GM12878 (cell line): Measurements from ENCODE around the gene TMEM44. TPM values are rescaled to one million over a fixed set of nuclear protein-coding genes. Genes with fewer than 3 reads are reported as not detected.

Experiments
- ATAC-seq: fragments of 200-7000 bp; cut with Tn5 transposase; 3 replicates; pipeline ENCODE4 v1.9.1; 2020; ENCODE audit warnings: mild to moderate bottlenecking, moderate library complexity
- BruUV-seq: library from RNA; stranded (reverse); fragments of 400-500 nt; replicated peaks from 2 replicates; lab custom pipeline; 2021; lab: Mats Ljungman, UMichigan
- CTCF ChIA-PET: fragments of 300-600 bp; sonication (Branson Sonifier 250); formaldehyde crosslinking; extraction: SDS; loops from one replicate; lab custom pipeline; 2021; ENCODE audit warnings: inconsistent platforms; lab: Yijun Ruan, JAX
- POLR2A ChIA-PET: fragments of 350-600 bp; formaldehyde crosslinking; extraction: SDS; loops from one replicate; lab custom pipeline; 2021; ENCODE audit warnings: inconsistent platforms; lab: Charles Lee
- RAD21 ChIA-PET: fragments of 300-600 bp; sonication (Branson Sonifier 250); formaldehyde crosslinking; loops from one replicate; lab custom pipeline; 2023; ENCODE audit warnings: antibody characterized with exemption; ENCODE audit not compliant: unreplicated experiment; lab: Charles Lee
- SMC1A ChIA-PET: fragments of 300-600 bp; sonication (Branson Sonifier 250); formaldehyde crosslinking; loops from one replicate; lab custom pipeline; 2023; ENCODE audit not compliant: unreplicated experiment, uncharacterized antibody; lab: Charles Lee
- DNase-seq: peaks from one replicate; pipeline ENCODE4 v3.0.0-alpha.2; 2011; ENCODE audit warnings: low read depth, low spot score
- FAIRE-seq: peaks from 3 replicates; lab custom pipeline; 2011; peaks lifted over from hg19 to GRCh38; lab: Jason Lieb, UNC
- H2AFZ ChIP-seq: 2 replicates; pipeline ENCODE4 v1.6.0; 2011; ENCODE audit warnings: low read depth, low read length, control low read depth; ENCODE audit not compliant: control insufficient read depth
- H3K27ac ChIP-seq: 2 replicates; pipeline ENCODE4 v1.5.1; 2011; ENCODE audit warnings: control low read depth; ENCODE audit not compliant: control insufficient read depth, insufficient read depth
- H3K27me3 ChIP-seq, 2 experiments: replicated peaks in 1 of 2; 2 replicates each; pipeline versions ENCODE4 v1.6.0 to v1.6.1; 2011; ENCODE audit warnings: low read length in 1 of 2; ENCODE audit not compliant: control insufficient read depth in 2 of 2, insufficient read depth in 2 of 2
- H3K36me3 ChIP-seq, 2 experiments: 2 replicates each; pipeline ENCODE4 v1.5.1; 2011; ENCODE audit warnings: low read length in 1 of 2; ENCODE audit not compliant: control insufficient read depth in 2 of 2, insufficient read depth in 2 of 2
- H3K4me1 ChIP-seq: 2 replicates; pipeline ENCODE4 v1.6.1; 2011; ENCODE audit warnings: mild to moderate bottlenecking, low read length, moderate library complexity, mixed read lengths; ENCODE audit not compliant: control insufficient read depth, insufficient read depth
- H3K4me2 ChIP-seq: 2 replicates; pipeline ENCODE4 v1.6.0; 2011; ENCODE audit warnings: control low read depth; ENCODE audit not compliant: control insufficient read depth, insufficient read depth
- H3K4me3 ChIP-seq: fragments of 200-600 bp; sonication (generic); 2 replicates; pipeline ENCODE4 v1.5.1; 2016
- H3K79me2 ChIP-seq: 2 replicates; pipeline ENCODE4 v1.6.0; 2011; ENCODE audit warnings: low read length; ENCODE audit not compliant: control insufficient read depth, insufficient read depth
- H3K9ac ChIP-seq: 2 replicates; pipeline ENCODE4 v1.8.0; 2011; ENCODE audit warnings: low read length, control low read depth, mixed read lengths; ENCODE audit not compliant: control insufficient read depth, insufficient read depth
- H3K9me3 ChIP-seq: replicated peaks from 3 replicates; pipeline ENCODE4 v1.5.1; 2011; ENCODE audit warnings: mild to moderate bottlenecking, low read length; ENCODE audit not compliant: control insufficient read depth, insufficient read depth
- H4K20me1 ChIP-seq: 2 replicates; pipeline ENCODE4 v1.6.0; 2011; ENCODE audit not compliant: control insufficient read depth, insufficient read depth
- ATF7 ChIP-seq: fragments of 450-650 bp; IDR thresholded peaks from 2 replicates; pipeline ENCODE4 v1.6.1; 2016; ENCODE audit warnings: low read depth, mild to moderate bottlenecking
- CREB1 ChIP-seq: IDR thresholded peaks from 2 replicates; pipeline ENCODE4 v1.6.1; 2012; ENCODE audit warnings: low read depth, mild to moderate bottlenecking, inconsistent platforms
- CREM ChIP-seq: IDR thresholded peaks from 2 replicates; pipeline ENCODE4 v1.6.1; 2014; ENCODE audit warnings: antibody characterized with exemption, low read depth
- E2F8 ChIP-seq: fragments of 450-650 bp; IDR thresholded peaks from 2 replicates; pipeline ENCODE4 v1.6.1; 2018; ENCODE audit warnings: mild to moderate bottlenecking, low read depth, moderate library complexity; ENCODE audit not compliant: partially characterized antibody
- E4F1 ChIP-seq: fragments of 450-650 bp; IDR thresholded peaks from 2 replicates; pipeline ENCODE4 v1.6.1; 2018; ENCODE audit warnings: borderline replicate concordance, mild to moderate bottlenecking; ENCODE audit not compliant: partially characterized antibody
- FOXM1 ChIP-seq: IDR thresholded peaks from 2 replicates; pipeline ENCODE4 v1.6.1; 2012; ENCODE audit warnings: low read depth, mild to moderate bottlenecking, inconsistent platforms, low read length, moderate library complexity
- GATAD2B ChIP-seq: fragments of 450-650 bp; conservative IDR thresholded peaks from 2 replicates; pipeline ENCODE4 v1.6.1; 2017; ENCODE audit warnings: low read depth, mild to moderate bottlenecking, moderate library complexity
- HCFC1 ChIP-seq: fragments of 150-350 bp; IDR thresholded peaks from 2 replicates; pipeline ENCODE4 v1.6.1; 2014; ENCODE audit warnings: low read length
- KAT2A ChIP-seq: conservative IDR thresholded peaks from 2 replicates; pipeline ENCODE4 v1.6.1; 2011; ENCODE audit warnings: low read depth, low read length; ENCODE audit not compliant: control insufficient read depth
- MXI1 ChIP-seq: fragments of 150-350 bp; IDR thresholded peaks from 2 replicates; pipeline ENCODE4 v1.6.1; 2011; ENCODE audit warnings: low read depth, mild to moderate bottlenecking, inconsistent platforms, low read length, improper control_type of control experiment
- NR2C1 ChIP-seq: fragments of 450-650 bp; IDR thresholded peaks from 2 replicates; pipeline ENCODE4 v1.6.1; 2017; ENCODE audit warnings: antibody characterized with exemption, mild to moderate bottlenecking, moderate library complexity
- PAX5 ChIP-seq: IDR thresholded peaks from 2 replicates; pipeline ENCODE4 v1.6.1; 2011; ENCODE audit warnings: low read depth, low read length, borderline replicate concordance
- PAX8 ChIP-seq: fragments of 450-650 bp; IDR thresholded peaks from 2 replicates; pipeline ENCODE4 v1.6.1; 2017; ENCODE audit warnings: mild to moderate bottlenecking, moderate library complexity
- PBX3 ChIP-seq: IDR thresholded peaks from 2 replicates; pipeline ENCODE4 v1.6.1; 2011; ENCODE audit warnings: mild to moderate bottlenecking, low read depth, low read length, moderate library complexity; ENCODE audit not compliant: insufficient replicate concordance
- POLR2A ChIP-seq: IDR thresholded peaks from 2 replicates; pipeline ENCODE4 v1.6.1; 2011; ENCODE audit warnings: low read depth, mild to moderate bottlenecking, low read length
- RAD51 ChIP-seq: fragments of 450-650 bp; IDR thresholded peaks from 2 replicates; pipeline ENCODE4 v1.6.1; 2016; ENCODE audit warnings: moderate library complexity, mild to moderate bottlenecking, inconsistent platforms
- SMAD1 ChIP-seq: fragments of 450-650 bp; IDR thresholded peaks from 2 replicates; pipeline ENCODE4 v1.6.1; 2018; ENCODE audit warnings: mild to moderate bottlenecking, low read depth; ENCODE audit not compliant: partially characterized antibody
- USF2 ChIP-seq: IDR thresholded peaks from 2 replicates; pipeline ENCODE4 v1.6.1; 2011; ENCODE audit warnings: low read depth, low read length, improper control_type of control experiment, borderline replicate concordance
- ZNF622 ChIP-seq: fragments of 450-650 bp; IDR thresholded peaks from 2 replicates; pipeline ENCODE4 v1.6.1; 2017; ENCODE audit warnings: mild to moderate bottlenecking, inconsistent platforms
- WGBS: methylation state at CpG from one replicate; pipeline ENCODE4 v1.1.6; 2016; ENCODE audit warnings: low lambda C conversion rate; ENCODE audit not compliant: insufficient replicate concordance, insufficient coverage; ENCODE audit errors: missing lambda C conversion rate; 5-methylcytosine and 5-hydroxymethylcytosine counted together
- in situ Hi-C: fragments of 300-500 bp; cut with MboI; formaldehyde crosslinking; loops from 9 replicates; pipeline ENCODE4 v1.14.3; 2018; ENCODE audit warnings: mixed read lengths
- intact Hi-C: fragments of 100-400 bp; cut with micrococcal nuclease; formaldehyde crosslinking; loops from one replicate; pipeline ENCODE4 v1.14.2; 2022; ENCODE audit not compliant: unreplicated experiment
- polyA plus RNA-seq, 11 experiments: library from polyadenylated mRNA; depleted of rRNA in 4 of 11; unstranded in 6 of 11; stranded (reverse) in 5 of 11; fragments of >200 nt; fragmentation: Nextera tagmentation in 4 of 11; fragmentation: Illumina TruSeq in 1 of 11; extraction: Ambion mirVana in 4 of 11; extraction: Trizol in 1 of 11; gene quantifications; 1 replicate in 1 of 11; 2 replicates in 10 of 11; pipeline versions ENCODE4 v1.2.1 to v1.2.3, GENCODE V29; 2011 to 2016; ENCODE audit warnings: inconsistent platforms in 2 of 11, missing spikeins in 2 of 11, low read depth in 1 of 11
- total RNA-seq, 4 experiments: library from RNA; depleted of rRNA in 3 of 4; stranded (reverse); fragments of >200 nt in 3 of 4; fragmentation: Illumina TruSeq in 1 of 4; extraction: Trizol in 1 of 4; gene quantifications; 2 replicates each; pipeline versions ENCODE4 v1.2.1 to v1.2.3, GENCODE V29; 2013 to 2021

The TMEM44 gene
- total and polyA plus RNA-seq, 10 of the 15 experiments (the other 5 are each of a cell fraction or from before 2014, with no cell fraction given), result 0.57 to 8.3 (median 3.6) TPM

- no peak for TF ChIP-seq KAT2A
- no peak for TF ChIP-seq PAX8
- no peak for TF ChIP-seq PAX5
- no peak for TF ChIP-seq FOXM1
- no peak for TF ChIP-seq CREB1
- TF ChIP-seq MXI1, result no peak
- TF ChIP-seq E4F1, result no peak
- TF ChIP-seq E2F8, result no peak
- TF ChIP-seq ATF7, result no peak
- no peak for TF ChIP-seq USF2
- no peak for TF ChIP-seq PBX3
- no peak for TF ChIP-seq HCFC1
- TF ChIP-seq NR2C1, result no peak
- no peak for TF ChIP-seq ZNF622
- no peak for TF ChIP-seq RAD51
- TF ChIP-seq SMAD1, result no peak
- no peak for TF ChIP-seq POLR2A
- no peak for TF ChIP-seq CREM
- no peak for TF ChIP-seq GATAD2B
- CTCF ChIA-PET, result no interaction called here
- BruUV-seq, result no TSS peak
- intact Hi-C loops, result no loop called here
- Histone ChIP-seq H2AFZ (no peak overlapping the region), H3K9ac (no peak overlapping the region), H3K4me3 (no peak overlapping the region), H3K4me2 (no peak overlapping the region), H3K36me3 (no peaks in the 10 kb centered on the region), H3K27me3 (no peaks in the 10 kb centered on the region), H3K27ac (no peak overlapping the region), H3K79me2 (no peaks in the 10 kb centered on the region), H3K4me1 (peaks cover 4% of the 10 kb centered on the region; the same call in 1 of the 2 replicates), H3K9me3 (peaks cover 3% of the 10 kb centered on the region; the same call in 1 of the 3 replicates), H4K20me1 (no peaks in the 10 kb centered on the region)
- ATAC-seq, result no peak
- no peak for FAIRE-seq
- RAD21 ChIA-PET, result no interaction called here
- SMC1A ChIA-PET, result interaction anchor here (1.1 kb wide), 1 partner anchor 9 kb away, joined by 3 read pairs; no protein-coding TSS in a partner anchor
- 92% methylated on average over 3 of the region's 3 CpGs for WGBS
- in situ Hi-C loops, result no loop called here
- POLR2A ChIA-PET, result no interaction called here
- DNase-seq, result no peak
Measured at GRCh38 chr3:194539498-194539897, 93.7 kb downstream of the TMEM44 start.
